Fibroblast of skin of right quadriceps (primary cell): ENCODE measurements around the gene ZNF716.
"Not testable (repeated sequence)": the region's sequence is repeated elsewhere in the genome, so short reads cannot be mapped to it uniquely, and the experiment has no call there.

Experiments
- DNase-seq: peaks from one replicate; pipeline ENCODE4 v3.0.0-alpha.2; 2013

ZNF716 gene

DNA sequence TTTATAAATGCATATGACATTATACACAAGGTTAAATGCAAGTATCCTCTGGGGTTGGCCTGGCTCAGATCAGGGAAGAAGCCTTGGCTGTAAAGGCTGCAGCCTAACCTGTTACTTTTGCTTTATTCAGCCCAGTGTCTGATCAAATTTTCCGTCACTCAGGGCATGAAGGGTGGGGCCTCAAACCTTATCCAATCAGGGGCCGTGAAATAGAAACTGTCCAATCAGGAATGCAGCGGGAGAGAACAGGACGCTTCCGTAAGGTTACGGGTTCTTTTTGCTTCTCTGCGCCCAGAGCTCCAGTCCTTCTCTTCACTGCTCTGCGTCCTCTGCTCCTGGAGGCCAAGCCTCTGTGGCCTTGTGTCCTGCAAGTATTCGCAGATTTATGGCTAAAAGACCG lies at the start of gene ZNF716:
TSS of gene ZNF716 (plus strand) at position 274 of the 400 bp plus-strand sequence. CDS start at position 386, 112 bp downstream.
- DNase-seq: no peak

DNA sequence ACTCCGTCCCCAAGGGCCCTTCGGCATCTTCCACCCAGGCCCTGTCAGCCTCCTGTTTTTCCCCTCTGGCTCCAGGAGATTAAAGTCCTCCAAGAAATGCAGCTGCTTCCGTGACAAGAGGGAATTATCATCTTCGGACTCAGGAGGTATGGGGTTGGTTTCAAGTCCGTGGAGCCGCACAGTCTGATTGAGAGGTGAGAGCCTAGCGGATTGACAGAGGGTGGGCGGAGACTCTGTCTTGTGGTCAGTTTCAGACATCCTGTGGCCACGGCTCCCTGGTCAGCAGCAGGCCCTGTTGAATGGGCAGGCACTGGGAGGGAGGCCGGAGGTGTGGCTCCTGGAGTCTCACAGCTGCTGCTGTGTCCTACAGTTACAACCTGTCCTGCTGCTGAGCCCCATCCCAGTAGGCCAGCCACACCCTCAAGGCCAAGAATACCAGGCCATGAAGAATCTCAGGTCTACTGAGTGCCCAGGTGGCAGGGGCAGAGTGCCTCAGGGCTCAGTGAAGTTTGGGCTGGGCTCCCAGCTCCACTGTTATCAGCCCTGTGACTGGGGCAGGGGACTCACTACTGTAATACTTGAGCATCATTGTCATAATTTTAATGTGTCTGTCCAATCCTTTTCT lies 49.3 kb upstream of the ZNF716 start:
- no peak for DNase-seq

DNA sequence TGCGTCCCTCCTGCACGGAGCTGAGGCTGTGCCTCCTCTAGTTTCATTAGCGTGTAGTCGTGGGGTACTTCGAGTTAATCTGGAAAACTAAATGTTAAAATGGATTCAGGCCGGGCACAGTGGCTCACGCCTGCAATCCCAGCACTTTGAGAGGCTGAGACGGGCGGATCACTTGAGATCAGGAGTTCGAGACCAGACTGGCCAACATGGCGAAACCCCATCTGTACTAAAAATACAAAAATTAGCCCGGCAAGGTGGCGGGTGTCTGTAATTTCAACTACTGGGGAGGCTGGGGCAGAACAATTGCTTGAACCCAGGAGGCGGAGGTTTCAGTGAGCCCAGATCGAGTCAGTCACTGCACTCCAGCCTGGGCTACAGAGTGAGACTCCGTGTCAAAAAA lies 46.9 kb upstream of the ZNF716 start:
- DNase-seq: not testable (repeated sequence)

DNA sequence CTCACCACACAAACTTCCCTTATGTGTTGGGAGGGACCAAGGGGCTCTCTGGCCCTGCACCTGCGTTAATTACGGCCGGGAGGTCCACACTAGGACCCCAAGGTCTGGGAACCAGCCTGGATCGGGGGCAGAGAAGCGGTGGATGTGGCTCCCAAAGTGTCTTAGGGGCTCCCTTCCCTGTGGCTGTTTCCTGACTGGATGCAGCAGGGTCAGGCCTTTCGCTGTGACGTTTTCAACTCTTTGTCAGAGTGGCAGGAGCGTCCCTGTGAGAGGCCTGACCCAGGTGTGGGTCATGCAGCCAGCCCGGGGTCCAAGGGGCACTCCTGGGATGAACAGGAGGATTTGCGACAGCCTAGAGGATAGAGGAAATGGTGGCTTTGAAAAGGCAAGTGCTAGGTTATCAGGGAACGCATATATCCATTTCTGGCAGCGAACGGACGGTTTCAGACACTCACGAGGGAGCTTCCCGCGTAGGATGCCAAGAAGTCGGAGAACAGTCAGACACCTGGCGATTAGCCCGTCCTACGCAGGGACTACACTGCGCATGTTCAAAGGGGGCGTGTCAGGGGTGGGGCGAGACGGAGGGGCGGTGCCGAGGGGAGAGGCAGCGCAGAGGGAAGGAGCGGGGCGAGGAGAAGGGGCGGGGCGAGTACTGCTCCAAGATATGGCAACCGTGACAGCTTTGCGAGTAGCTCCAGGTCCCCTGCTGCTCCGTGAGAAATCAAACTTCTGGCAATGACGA lies 46.2 kb upstream of the ZNF716 start:
- DNase-seq: no peak

DNA sequence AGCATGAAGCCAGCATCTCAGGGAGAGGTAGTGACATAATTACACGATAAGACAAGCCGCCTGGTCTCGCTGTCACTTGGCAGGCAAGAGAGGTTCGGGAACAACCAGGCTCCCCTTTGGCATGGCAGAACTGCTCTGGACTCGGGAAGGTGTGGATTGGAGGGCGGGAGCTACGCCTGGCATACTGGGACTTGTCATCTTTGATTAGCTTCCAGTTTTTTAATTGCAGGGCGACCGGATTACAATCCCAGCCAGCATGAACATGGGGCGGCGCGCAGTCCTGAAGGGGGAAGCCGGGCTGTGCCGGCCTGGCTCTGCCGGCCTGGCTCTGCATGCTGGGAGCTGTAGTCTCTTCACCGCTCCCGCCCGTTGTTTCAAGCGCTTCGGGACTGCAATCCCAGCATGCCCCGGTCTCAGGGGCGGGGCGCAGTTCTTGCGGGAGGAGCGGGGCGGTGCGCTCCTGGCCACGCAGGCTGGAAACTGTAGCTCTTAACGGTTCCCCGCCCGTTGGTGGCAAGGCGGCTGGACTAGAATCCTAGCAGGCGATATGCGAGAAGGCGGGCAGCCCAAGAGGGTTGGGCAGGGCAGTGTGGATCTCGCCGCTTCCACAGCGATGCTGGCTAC lies 45.5 kb upstream of the ZNF716 start:
- no peak for DNase-seq

GRCh38 chr7:57404967-57405421 lies 45.0 kb upstream of the ZNF716 start:
- no peak for DNase-seq

DNA sequence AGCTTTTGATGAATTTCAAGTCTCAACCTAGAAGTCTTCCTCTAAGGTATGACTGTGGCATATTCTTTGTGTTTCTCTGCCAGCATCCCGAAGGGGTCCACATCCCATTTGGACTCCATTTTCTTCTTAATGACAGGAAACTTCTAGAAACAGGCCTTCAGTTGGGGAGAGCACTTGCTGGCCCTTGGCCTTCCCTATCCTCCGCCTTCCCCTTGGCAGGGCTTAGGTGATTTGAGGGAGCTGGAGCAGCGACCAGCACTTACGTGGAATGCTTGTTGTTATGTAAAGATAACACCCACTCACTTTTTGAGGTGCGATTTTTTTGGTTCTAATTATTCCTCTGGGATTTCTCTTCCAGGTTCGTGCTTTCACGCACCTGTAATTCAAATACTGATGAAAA lies 42.9 kb upstream of the ZNF716 start:
- no peak for DNase-seq

- no peak for DNase-seq
Observed at GRCh38 chr7:57412168-57412567, 37.8 kb upstream of the ZNF716 start.

- DNase-seq: no peak
Observed at GRCh38 chr7:57412618-57413017, 37.4 kb upstream of the ZNF716 start.

DNA sequence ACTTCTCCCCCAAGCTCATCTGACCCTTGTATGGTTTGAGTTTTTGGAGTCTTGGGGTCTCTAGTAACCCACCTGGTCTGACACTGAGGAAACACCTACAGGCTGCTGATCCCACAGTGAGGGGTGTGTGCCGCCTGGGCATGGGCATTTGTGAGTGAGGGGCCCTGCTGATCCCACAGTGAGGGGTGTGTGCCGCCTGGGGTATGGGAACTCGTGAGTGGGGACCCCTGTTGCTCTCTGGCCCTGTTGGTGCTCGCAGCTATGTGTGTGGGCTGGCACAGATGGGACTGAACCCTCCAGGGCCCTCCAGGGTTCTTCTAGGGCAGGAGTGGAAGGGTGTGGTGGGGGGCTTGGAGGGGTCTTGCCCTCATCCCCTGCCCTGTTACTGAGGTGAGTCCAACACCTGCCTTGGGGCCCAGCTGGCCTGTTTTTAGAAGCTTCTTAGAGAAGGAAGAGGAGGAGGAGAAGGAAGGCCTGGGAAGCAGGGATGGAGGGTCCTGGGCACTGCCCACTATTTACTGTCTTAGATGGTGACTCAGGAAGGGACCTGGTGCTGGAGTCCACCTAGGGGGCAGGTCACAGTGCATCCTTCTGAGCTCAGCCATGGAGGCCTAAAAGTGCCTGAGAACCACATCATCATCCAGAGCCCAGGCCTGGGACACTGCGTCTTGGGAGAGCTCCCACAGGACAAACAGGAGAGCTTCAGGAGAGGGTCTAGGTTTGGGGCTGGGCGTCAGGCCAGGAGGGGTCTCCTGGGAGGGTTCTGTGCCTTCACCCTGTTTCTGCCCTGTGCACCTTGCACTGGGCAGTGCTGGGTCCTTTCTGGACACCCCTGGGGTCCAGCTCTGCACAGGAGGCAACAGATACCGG lies 36.2 kb upstream of the ZNF716 start:
- no peak for DNase-seq

DNA sequence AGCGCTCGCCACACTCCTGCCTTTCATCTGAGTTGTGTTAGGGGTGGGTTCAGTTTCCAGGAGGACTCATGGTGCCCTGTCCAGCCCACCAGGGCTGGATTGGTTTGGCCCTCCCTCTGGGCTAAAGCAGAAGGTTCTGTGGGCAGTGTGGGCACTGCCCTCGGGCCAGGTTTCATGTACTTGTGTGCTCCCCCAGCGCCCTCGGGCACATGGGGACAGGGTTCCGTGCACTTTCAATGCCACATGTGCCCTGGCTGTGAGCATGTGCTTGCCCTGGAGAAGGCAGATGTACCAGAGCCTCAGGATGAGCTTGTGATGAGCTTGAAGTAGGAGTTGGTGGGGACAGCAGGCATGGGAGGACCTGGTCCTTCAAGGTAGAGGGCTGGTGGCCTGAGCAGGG lies 35.6 kb upstream of the ZNF716 start:
- DNase-seq: no peak

GRCh38 chr7:57414852-57415251 lies 35.1 kb upstream of the ZNF716 start:
- no peak for DNase-seq

DNA sequence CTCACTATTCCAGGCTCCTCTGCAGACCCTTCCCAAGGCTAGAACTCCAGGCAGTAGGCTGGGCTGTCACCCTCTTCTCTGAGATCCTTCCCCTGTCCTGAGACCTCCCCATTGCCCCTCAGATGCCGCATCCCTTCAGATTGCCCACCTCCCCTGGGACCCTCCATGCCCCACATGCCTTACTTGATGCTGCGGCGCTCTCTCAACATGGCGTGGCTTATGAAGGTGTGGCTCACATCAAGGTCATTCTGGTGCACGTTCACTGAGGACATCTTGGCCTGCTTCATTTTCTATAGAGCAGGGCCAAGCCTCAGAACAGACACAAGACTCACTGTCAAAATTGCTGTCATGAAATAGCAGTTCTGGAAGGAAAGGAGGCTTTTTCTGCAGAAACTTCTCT lies 34.7 kb upstream of the ZNF716 start:
- DNase-seq: no peak

GRCh38 chr7:57415730-57416129 lies 34.2 kb upstream of the ZNF716 start:
- DNase-seq: no peak

DNA sequence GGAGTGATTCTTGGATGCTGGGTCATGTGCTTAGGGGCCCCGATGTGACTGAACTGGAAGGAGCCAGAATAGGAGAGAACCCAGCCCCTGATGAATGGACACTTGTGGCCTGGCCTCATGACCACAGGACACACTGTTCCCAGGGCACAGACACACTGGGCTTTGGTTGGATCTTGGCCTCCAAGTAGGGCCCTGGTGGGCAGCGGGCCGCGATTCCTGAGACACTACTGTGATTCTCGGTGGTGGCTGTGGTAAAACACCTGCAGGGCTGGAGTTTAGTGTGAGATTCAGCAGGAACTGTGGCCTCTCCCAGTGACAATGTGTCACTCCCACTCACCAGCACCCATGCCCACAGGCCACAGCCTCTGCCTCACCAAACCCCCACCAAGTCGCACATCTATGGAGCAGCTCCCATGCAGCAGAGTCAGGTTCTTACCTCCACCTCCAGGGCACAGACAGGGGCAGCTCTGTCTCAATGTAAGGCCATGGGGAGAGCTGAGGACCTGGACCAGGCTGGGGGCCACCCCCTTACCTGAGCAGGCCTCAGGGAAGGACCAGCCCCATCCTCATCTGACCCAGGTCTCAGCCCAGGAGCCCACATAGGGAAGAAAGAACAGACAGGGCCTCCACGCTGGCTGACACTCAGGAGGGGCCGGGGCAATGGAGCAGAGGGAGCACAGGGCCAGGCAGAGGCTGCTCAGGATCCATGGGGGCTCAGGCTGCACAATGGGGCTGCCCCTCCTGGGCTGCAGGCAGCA lies 33.2 kb upstream of the ZNF716 start:
- DNase-seq: no peak

DNA sequence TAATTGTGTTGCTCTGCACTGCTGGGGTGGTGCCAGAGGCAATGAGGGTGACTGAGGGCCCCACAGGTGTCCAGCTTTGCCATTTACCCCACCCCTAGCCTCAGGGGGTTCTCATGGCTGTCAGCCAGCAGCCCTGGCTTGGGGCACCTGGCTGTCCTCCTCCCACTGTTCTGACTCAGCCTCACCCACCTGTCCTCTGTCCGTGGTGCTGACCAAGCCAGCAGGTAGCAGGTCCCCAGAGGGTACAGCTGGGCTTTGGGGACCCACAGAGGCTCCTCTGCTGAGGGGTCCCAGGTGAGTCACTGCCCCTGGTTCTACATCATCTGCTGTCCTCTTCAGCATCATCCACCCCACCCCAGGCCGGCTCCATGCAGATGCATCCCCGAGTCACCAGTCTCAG lies 32.2 kb upstream of the ZNF716 start:
- DNase-seq: no peak

- no peak for DNase-seq
Observed at GRCh38 chr7:57423768-57424167, 26.2 kb upstream of the ZNF716 start.

GRCh38 chr7:57424515-57425238 lies 25.3 kb upstream of the ZNF716 start:
- DNase-seq: no peak

DNA sequence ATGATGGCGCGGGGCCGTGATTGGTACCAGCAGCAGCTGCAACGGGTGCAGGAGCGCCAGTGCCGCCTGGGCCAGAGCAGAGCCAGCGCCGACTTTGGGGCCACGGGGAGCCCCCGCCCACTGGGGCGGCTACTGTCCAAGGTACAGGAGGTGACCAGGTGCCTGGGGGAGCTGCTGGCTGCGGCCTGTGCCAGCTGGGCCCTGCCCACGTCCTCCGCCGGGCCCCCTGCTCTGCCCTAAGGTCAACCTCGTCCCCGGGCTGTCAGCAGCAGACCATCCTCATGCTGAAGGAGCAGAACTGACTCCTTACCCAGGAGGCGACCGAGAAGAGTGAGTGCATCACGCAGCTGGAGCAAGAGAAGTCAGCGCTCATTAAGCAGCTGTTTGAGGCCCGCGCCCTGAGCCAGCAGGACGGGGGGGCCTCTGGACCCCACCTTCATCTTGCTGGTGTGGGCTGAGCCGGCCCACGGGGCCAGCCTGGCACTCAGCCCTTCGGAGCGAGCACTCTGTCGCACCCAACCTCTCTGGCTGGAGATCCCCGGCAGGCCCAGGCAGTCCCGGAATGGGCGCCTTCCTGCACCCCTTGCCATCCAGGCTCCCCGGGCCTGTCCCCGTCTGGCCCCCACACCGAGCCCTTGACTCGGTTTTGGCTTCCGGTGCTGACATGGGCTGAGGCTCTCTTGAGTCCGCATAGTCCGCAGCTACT lies 24.6 kb upstream of the ZNF716 start:
- DNase-seq: no peak

GRCh38 chr7:57425969-57426628 lies 23.9 kb upstream of the ZNF716 start:
- DNase-seq: no peak

GRCh38 chr7:57426629-57427003 lies 23.4 kb upstream of the ZNF716 start:
- no peak for DNase-seq
